Activated T-cell treated with anti-CD3 and anti-CD28 coated beads for 48 hours (primary cell): ENCODE measurements around the gene GAL3ST3.
"Not testable (repeated sequence)": the region's sequence is repeated elsewhere in the genome, so short reads cannot be mapped to it uniquely, and the experiment has no call there.

Experiments
- DNase-seq: peaks from one replicate; pipeline ENCODE4 v3.0.0-alpha.2; 2020; ENCODE audit warnings: low read depth

GAL3ST3 gene

DNA sequence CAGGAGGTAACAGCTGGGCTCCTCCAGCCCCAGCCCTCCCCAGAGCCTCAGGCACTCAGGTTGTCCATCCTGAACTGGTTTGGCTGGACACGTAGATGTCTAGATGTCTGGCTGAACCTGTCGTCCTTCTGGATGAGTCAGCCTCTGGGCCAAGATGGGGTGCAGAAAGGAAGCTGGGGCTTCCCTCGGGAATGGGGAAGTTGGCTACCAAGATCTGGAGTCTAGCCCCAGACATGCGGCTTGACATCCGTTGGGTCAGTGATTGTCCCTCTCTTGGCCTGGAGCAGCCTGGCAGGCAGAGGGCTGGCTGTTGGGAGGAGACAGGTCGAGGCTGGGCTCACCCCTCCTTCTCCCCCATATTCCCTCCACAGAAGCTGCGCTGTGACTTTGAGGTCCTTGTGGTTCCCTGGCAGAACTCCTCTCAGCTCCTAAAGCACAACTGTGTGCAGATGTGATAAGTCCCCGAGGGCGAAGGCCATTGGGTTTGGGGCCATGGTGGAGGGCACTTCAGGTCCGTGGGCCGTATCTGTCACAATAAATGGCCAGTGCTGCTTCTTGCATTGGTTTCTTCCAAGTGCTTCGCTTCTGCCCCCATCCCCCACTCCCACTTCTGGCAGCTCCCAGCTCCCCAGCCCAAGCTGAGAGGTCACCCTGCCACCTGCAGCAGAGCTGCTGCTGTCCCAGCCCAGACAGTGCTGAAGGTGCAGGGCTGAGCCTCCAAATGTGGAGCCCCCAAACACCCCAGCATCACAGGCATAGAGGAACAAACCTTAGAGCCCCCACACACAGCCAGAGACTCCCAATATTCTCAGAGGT lies 35.8 kb downstream of the GAL3ST3 start:
- no peak for DNase-seq

DNA sequence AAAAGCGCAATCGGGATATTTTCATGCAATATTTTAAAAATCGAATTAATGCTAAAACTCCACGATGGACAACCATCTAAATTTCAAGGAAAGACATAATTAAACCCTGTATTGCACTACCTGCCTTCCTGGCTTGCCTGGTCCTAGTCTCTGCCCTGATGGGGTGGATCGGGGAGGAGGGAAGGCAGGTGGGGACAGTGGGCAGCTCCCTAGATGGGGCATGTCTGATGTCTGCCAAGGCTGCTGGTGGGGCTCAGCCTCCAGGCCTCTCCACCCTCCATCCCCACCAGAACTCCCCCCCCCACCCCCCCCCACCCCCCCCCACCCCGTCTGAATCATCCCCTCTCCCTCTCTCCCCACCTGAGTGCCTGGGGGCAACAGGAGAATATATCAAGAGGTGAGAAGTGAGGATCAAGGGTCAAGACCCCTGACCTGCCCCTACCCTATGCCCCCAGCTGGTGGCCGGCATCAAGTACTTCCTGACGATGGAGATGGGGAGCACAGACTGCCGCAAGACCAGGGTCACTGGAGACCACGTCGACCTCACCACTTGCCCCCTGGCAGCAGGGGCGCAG lies 36.5 kb downstream of the GAL3ST3 start:
- no peak for DNase-seq

DNA sequence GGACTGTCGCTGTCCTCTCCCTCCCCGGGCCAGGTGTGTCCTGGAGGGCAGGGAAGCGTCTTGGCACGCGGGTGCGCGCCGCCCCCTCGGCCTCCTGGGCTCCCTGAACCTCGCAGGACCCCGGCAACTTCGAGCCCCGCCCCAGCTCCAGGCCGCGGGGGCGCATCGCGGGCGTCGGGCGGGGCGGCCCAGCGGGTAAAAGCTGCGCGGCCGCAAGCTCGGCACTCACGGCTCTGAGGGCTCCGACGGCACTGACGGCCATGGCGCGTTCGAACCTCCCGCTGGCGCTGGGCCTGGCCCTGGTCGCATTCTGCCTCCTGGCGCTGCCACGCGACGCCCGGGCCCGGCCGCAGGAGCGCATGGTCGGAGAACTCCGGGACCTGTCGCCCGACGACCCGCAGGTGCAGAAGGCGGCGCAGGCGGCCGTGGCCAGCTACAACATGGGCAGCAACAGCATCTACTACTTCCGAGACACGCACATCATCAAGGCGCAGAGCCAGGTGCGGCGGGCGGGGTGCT lies 37.1 kb downstream of the GAL3ST3 start, which contains the start of gene CST6:
Gene CST6 (plus strand): TSS at position 224 of the 519 bp plus-strand sequence. CDS start 37 bp downstream, at position 261.
- no peak for DNase-seq

DNA sequence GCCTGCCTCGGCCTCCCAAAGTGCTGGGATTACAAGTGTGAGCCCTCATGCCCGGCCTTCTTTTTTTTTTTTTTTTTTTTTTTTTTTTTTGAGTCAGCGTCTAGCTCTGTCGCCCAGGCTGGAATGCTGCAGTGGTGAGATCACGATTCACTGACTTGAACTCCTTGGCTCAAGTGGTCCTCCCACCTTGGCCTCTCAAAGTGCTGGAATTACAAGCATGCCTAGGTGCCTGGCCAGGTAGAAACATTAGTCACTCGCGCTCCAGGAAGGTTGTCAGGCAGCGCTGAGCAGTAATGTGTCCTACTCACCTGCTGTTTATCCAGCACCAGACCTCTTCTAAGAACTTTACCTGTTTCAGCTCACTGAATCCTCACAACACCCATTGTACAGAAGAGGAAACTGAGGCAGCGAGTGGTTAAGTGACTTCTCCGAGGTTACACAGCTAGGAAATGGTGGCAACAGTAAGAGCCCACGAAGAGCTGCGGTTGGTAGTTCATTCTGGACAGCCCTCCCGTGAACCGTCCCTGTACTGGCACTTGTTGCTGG lies 37.6 kb downstream of the GAL3ST3 start:
- DNase-seq, result no peak

DNA sequence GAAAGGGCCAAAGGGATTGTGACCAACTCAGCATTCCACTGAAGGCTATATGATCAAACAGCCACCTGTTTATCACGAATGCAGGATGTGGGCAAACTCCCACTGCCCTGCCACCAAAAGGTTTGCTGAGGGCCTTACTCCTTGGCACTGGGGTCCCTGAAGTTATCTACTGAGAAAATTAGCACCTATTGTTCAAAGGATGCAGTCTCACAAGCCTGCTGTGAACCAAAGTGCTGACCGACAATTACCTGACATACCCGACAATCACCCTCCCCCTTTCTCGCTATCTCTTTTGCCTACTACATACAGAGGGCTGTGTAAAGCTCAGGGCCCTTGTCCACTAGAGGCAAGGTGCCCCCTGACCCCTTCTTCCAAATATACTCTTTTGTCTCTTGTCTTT lies 38.9 kb downstream of the GAL3ST3 start:
- not testable (repeated sequence) for DNase-seq

DNA sequence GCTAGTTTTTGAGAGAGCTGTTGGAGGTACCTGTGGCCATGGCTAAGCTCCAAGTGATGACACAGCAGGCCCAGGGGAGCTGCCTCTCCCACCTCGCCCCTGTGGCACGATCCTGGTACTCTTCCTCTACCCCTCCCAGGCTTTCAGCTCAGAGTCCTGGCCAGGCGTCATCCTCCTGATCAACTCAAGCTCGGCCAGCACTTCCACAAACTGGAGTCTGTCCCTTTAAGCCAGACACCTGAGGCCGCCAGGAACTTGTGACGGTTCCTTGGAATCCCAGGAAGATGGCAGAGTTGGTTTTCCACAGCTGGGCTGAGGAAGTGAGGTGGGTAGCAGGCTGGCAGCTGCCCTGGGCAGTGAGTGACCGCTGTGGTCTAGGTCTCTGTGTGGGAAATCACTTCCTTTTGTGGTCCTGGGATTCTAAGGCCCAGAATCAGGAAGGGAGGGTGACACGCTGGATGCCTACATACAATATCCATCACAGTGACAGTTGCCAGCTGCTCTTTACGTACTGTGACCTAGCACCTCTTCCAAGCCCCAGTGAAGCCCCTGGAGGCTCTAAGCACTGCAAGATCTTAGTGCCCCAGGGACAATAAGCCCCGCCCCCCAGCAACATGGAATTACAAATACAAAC lies 40.4 kb downstream of the GAL3ST3 start:
- DNase-seq, result no peak

DNA sequence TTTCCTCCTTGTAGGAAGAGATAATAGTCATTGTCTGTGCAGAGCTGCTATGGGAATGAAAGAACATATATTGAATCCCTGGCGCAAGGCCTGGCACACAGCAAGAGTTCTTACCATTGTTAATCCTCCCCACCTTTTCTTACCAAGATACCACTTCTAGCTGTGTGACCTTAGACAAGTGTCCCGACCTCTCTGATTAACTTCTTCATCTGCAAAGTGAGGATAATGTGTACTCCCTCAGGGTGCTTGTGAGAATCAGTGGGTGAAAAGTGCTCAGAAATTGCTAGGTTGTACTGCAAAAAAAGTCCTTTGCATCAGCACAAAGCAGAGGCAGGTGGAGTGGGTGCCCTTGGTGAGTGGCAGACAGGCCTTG lies 40.9 kb downstream of the GAL3ST3 start:
- DNase-seq, result no peak

DNA sequence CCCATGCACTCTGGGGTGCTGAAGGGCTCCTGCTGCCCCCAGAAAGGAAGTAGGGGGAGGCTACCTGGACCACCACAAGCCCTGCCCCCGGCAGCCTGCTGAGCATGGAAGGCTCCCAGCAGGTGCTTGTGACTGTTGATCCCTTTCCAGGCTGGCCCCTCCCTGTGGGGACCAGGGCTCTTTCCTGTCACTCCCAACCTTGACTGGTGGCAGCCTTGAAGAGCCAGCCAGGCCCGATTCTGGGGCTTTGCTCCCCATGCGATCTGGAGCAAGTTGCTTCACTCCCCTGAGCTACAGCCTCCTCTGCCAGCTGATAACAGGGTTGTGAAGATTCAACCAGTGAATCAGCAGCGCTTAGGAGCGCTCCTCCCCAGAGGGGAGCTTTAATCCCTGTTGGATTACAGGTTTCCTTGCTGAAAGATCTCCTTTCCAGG lies 41.7 kb downstream of the GAL3ST3 start:
- DNase-seq, result no peak

DNA sequence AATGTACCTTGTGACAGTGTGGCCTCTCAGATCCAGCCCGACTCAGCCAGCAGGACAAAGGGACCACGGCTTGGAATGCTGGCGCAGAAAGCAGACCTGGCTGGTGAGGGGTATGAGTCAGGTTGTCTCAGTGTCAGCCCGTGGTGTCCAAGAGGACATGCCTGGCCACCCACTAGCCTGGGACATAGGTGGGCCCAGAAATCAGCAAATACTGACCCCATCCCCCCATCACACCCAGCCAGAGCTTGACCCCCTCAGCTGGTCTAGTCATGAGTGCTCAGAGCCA lies 42.1 kb downstream of the GAL3ST3 start:
- no peak for DNase-seq

DNA sequence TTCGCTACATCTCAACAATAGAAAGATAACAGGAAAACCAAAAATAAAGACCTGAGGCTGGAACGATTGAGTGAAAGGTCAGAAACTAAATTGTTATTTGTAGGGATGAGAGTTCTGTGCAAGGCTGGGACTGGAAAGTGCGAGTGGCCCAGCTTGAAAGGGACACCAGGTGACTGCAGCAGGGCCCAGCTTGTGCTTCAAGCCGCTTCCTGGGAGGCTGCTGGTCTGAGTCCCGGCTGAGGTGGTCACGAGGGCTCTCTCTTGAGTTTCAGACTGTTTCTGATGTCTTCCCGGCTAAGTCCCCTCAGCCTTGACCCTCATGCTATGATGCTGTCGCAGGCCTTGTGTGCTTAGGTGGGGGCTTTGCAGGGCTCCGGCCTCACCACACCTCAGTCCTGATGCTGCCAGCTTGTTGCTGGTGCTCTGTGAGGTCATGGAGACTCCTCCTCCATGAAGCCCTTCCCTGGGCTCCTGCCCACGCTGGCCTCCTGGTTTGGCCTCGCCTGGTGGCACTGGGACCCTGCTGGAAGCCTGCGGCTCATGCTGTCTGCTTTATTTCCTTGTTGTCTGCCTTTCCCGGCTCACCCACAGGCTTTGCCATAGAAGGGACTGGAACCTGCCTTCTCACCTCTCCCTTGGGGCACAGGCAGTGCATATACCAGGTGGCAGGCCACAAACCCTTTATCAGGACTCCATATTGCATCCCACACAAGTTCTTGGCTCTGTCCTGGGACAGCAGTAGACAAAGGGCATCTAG lies 42.6 kb downstream of the GAL3ST3 start:
- no peak for DNase-seq

DNA sequence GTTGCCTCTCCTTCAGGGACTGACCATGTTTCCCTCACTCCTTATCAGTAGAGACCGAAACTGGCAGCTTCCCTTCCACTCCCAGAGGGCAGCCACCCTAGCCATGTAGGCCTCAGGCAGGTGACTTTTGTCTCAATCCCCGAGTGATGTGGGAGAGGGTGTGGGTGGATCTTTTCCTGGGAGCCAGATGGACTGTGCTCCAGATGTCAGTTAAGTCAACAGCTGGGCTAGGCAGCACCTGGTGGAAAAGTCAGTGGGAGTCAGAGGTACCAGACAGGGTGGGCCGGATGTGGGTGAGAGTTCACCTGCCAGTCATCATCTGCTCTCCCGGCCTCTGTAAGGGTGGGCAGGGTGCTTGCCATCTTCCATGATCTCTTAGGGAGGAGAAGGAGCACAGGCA lies 44.8 kb downstream of the GAL3ST3 start:
- no peak for DNase-seq

DNA sequence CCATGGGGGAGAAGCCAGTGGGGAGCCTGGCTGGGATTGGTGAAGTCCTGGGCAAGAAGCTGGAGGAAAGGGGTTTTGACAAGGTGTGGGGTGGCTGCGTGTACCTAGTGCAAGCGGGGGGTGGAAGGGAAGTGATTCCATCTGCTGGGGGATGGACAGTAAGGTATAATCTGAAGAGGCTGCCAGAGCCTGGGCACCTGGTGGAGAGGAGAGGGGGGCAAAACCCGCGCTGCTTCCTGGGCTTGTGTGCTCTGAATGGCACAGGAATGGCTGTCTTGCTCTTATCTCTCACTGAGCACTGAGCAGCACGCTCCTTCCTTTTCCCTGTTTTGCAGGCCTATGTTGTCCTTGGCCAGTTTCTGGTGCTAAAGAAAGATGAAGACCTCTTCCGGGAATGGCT lies 45.7 kb downstream of the GAL3ST3 start:
- DNase-seq, result no peak

DNA sequence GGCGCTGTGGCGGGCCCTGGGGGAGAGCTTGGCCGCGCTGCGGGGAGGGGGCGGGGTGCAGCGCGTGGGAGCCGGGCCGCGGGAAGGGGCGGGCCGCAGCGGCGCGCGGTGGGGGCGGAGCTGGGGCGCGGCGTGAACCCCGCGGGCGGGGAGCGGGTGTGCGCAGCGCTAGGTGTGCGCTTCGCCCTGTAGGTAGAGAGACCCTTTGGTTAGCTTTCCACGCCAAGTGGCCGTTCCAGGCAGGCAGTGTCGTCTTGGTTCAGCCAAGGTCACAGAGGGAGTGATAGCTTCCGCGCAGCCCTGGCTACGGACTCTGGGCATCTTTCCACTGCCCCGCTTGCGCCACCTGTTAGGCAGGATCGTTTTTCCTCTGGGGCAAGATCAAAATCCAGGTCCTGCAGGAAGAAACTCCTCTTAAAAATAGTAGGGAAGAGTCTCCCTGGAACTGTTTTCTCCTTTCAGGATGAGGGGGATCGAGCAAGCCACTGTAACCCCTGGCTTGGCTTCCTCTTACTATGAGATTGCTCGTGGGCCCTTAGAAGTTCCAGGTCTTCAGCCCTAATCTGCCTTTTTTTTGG lies 46.2 kb downstream of the GAL3ST3 start:
- peak; percentile 71 for DNase-seq

DNA sequence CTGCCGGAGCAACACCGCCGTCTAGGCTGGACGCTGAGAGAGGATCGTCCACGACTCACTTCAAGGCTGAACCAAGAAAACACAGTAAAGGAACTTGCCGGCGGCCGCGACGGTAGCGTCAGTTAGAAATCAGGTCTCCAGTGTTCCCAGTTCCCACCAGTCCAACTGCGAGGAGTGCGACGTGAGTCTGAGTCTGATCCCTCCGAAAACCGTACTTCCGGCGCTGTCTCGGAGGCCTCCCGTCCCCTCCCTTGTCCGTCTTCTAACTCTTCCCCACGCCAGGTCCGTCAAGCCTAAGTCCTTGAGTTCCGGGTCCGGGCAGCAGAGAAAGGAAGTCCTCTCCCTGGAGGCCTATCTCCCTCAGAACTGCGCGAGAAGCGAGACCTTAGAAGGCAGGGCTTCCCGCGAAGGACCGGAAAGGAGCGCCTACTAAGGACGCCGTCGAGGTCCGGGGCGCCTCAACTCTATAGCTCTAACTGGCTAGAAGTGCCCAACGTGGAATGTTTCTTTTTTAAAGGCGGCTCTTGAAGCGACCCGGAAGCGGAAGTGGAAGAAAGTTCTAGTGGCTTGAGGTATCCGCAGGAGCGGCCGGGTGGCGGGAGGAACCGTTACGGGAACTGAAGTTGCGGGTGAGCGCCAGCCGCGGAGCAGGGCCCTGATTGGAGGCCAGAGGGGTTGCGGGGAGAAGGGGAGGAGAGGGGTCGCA lies 46.9 kb downstream of the GAL3ST3 start, which contains the start of the genes BANF1 and EIF1AD:
Gene BANF1 (plus strand): TSS at position 562 of the 706 bp plus-strand sequence. CDS start 748 bp downstream, outside the sequence.
Gene EIF1AD (minus strand): TSS at position 216 of the 706 bp plus-strand sequence. CDS start 1,768 bp downstream, outside the sequence.
- DNase-seq, result peak; percentile 91

DNA sequence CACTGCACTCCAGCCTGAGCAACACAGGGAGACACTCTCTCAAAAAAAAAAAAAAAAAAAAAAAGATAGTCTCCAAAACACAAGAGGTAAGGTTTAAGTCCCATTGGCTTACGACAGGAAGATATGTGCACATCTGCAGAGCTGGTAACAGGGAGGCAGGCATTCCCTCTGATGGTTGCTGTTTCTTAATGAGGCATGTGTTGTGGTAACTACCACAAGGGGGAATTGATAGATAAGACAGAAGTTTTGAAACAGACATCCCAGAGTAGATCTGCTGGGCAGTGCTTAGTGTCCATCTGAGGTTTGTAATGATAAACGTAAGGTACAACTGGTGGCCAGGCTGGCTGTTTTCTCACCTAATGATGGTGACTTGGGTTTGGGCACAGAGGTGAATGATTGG lies 51.7 kb downstream of the GAL3ST3 start:
- DNase-seq, result no peak

DNA sequence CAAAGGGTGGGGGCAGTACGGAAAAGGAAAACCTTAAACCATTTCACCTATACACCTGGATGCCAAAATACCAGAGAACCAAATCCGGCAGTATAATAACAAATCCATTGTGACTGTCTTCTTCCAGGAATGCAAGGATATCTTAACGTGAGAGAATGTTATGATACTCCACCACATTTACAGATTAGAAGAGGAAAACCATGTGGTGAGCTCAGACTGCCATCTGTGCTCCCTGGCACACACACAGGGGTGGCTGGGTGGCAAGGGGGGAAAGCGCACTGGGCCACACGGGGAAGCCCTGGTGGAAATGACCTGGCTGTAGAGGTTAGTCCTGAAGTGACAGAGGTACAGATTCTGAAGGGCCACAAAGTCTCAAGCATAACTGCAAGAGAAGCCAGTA lies 56.9 kb downstream of the GAL3ST3 start:
- no peak for DNase-seq
